T-helper 2 cell treated with Interferon-gamma antibody and Interleukin-4, amounts not matched to agents 5 μg/mL and 100 μg/mL, for 36 hours (primary cell): Measurements from ENCODE around the gene DAB2IP.
"Not testable (repeated sequence)": the region's sequence is repeated elsewhere in the genome, so short reads cannot be mapped to it uniquely, and the experiment has no call there.

ENCODE experiments used
- DNase-seq: peaks from one replicate; pipeline ENCODE4 v3.0.0; 2021; ENCODE audit warnings: low spot score
- H3K27ac Mint-ChIP-seq: one replicate; pipeline ENCODE4 v1.8.0; 2021; ENCODE audit warnings: mild to moderate bottlenecking, mixed read lengths
- H3K27me3 Mint-ChIP-seq: one replicate; pipeline ENCODE4 v1.8.0; 2021; ENCODE audit warnings: low read depth, mixed read lengths
- H3K36me3 Mint-ChIP-seq: one replicate; pipeline ENCODE4 v1.8.0; 2021; ENCODE audit warnings: low read depth, mixed read lengths
- H3K4me1 Mint-ChIP-seq: one replicate; pipeline ENCODE4 v1.8.0; 2021; ENCODE audit warnings: low read depth, mixed read lengths
- H3K4me3 Mint-ChIP-seq: one replicate; pipeline ENCODE4 v1.8.0; 2022; ENCODE audit warnings: mild to moderate bottlenecking, moderate library complexity, mixed read lengths
- H3K9me3 Mint-ChIP-seq: one replicate; pipeline ENCODE4 v1.8.0; 2021; ENCODE audit warnings: mixed read lengths

The DAB2IP gene

DNA sequence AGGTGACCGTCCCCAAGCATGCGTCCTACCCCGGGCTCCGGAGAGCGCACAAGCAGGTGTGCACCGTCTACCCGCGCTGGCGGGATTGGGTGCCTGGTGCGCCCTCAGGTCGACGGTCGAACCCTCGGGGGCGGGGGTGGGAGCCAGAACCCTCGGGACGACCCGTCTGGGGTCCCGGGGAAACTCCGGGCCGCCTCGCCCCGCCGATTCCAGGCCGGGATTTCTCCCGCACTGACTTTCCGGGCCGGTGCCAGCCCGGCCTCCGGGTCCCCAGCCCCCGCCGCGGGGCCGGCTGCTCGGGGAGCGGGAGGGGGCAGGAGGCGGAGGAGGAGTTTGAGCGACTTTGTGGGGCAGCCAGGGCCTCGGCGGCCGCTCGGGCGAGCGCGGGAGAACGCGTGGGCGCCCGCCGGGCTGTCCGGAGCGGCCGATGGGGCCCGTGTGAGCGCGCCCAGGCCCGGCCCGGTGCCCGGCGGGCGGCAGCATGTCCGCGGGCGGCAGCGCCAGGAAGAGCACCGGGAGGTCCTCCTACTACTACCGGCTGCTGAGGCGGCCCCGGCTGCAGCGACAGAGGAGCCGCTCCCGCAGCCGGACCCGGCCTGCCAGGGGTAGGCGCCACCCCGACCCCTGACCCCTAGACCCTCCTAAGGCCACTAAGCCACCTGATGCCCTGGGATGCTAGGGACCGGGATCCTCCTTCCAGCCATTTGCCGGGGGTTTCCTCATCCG is at the start of gene DAB2IP:
Gene DAB2IP, plus strand, starts transcription at position 340 of the 726 bp plus-strand sequence. Its CDS starts 142 bp downstream, at position 482.
- H3K27me3 Mint-ChIP-seq = peaks cover 55% of the 10 kb centered on the region
- H3K4me3 Mint-ChIP-seq = no peak within 1 kb of the TSS
- no peaks in the 10 kb centered on the region for H3K36me3 Mint-ChIP-seq
- no peak within 1 kb of the TSS for H3K27ac Mint-ChIP-seq
- H3K4me1 Mint-ChIP-seq = no peaks in the 10 kb centered on the region
- H3K9me3 Mint-ChIP-seq = no peaks in the 10 kb centered on the region
- DNase-seq = no peak

DNA sequence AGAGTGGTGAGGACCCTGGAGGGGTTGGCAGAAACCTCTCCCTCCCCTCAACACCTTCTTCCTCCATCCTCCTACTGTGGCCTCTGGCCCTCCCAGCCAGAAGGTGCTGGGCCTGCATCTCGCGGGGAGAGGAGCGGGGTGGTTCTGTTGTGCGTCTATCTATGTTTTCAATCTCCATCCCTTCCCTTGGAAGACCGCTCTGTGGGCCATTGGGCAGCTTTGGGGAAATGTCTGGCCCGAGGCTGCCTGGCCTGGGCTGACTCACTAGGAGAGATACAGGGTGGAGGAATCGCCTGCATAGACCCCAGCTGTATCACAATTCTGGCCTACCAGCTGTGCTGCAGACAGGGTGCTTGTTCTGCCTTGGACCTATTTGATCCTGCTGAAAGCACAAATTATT is 48.4 kb upstream of the DAB2IP start:
- H3K27me3 Mint-ChIP-seq = peaks cover 38% of the 10 kb centered on the region
- H3K9me3 Mint-ChIP-seq = no peaks in the 10 kb centered on the region
- H3K36me3 Mint-ChIP-seq = no peaks in the 10 kb centered on the region
- DNase-seq = no peak
- no peak overlapping the region for H3K4me3 Mint-ChIP-seq
- no peak overlapping the region for H3K27ac Mint-ChIP-seq
- H3K4me1 Mint-ChIP-seq = no peaks in the 10 kb centered on the region

DNA sequence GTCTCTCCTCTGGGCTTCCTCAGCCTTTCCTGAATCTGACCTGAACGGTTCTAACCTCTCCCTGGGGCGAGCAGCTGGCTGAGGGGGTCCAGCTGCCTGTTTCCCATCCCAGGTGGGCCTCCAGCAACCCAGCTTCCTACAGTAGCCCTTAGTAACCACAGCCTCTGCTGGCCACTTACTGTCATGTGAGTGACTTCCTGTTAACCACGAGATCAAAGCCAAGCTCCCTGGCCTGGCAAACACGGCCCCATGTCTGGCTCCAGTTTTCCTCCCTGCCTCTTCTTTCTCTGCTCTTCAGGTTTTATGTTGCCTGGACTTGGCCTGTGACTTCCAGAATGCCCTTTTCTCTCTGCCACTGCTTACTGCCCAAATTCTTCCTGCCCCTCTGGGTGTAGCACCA is 47.2 kb upstream of the DAB2IP start:
- no peak for DNase-seq
- peaks cover 31% of the 10 kb centered on the region for H3K27me3 Mint-ChIP-seq
- no peaks in the 10 kb centered on the region for H3K36me3 Mint-ChIP-seq
- H3K4me3 Mint-ChIP-seq = no peak overlapping the region
- no peaks in the 10 kb centered on the region for H3K9me3 Mint-ChIP-seq
- no peak overlapping the region for H3K27ac Mint-ChIP-seq
- H3K4me1 Mint-ChIP-seq = no peaks in the 10 kb centered on the region

DNA sequence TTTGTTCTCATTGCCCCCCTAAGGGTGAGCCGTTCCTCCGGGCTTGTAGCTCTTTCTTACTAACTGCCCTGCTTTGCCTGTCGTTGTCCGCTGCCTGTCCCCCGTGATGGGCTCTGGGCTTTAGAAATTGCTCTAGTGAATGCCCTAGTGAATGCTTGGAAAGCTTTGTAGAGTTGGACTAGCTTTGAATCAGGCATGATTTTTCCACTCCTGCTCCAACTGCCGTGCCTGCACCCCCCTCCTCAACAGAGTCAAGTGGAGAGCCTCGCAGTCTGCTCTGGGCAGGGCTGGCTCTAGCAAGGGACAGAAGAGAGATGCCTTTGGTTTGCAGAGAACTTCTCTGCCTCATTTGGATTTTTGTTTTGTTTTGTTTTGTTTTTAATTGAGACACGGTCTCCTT is 46.8 kb upstream of the DAB2IP start:
- no peaks in the 10 kb centered on the region for H3K4me1 Mint-ChIP-seq
- H3K27ac Mint-ChIP-seq = no peak overlapping the region
- no peak overlapping the region for H3K4me3 Mint-ChIP-seq
- no peaks in the 10 kb centered on the region for H3K9me3 Mint-ChIP-seq
- peaks cover 31% of the 10 kb centered on the region for H3K27me3 Mint-ChIP-seq
- H3K36me3 Mint-ChIP-seq = no peaks in the 10 kb centered on the region
- no peak for DNase-seq

DNA sequence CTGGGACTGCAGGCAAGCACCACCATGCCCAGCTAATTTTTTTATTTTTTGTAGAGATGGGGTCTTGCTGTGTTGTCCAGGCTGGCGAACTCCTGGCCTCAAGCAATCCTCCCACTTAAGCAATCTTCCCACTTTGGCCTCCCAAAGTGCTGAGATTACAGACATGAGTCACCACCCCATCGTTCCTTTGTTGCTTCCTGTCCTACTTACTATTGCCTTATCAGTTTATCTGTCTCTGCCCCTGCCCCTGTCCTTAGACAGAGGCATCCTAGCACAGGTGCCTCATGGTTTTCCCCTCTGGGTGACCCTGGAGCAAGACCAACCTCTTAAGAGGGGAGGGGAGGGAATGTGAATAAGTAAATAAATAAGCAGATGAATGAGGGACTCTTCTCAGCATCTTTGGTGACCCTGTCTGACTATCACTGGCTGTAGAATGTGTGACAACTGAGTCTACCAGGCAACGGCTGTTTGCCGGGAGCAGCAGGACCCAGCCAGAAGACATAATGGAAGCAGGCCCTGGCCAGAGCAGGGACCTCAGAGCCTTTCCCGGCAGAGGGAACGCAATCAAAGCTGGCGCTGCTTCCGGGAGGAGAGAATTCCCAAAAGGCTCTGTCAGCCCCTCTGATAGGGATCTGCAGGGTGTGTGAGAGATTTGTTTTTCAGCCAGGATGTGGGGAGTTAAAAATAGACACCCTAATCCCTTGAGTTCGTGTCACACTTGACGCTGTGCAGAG is 43.8 kb upstream of the DAB2IP start:
- H3K27me3 Mint-ChIP-seq = peaks cover 19% of the 10 kb centered on the region
- DNase-seq = no peak
- H3K36me3 Mint-ChIP-seq = no peaks in the 10 kb centered on the region
- H3K4me1 Mint-ChIP-seq = peaks cover 3% of the 10 kb centered on the region
- H3K4me3 Mint-ChIP-seq = no peak overlapping the region
- no peaks in the 10 kb centered on the region for H3K9me3 Mint-ChIP-seq
- no peak overlapping the region for H3K27ac Mint-ChIP-seq

DNA sequence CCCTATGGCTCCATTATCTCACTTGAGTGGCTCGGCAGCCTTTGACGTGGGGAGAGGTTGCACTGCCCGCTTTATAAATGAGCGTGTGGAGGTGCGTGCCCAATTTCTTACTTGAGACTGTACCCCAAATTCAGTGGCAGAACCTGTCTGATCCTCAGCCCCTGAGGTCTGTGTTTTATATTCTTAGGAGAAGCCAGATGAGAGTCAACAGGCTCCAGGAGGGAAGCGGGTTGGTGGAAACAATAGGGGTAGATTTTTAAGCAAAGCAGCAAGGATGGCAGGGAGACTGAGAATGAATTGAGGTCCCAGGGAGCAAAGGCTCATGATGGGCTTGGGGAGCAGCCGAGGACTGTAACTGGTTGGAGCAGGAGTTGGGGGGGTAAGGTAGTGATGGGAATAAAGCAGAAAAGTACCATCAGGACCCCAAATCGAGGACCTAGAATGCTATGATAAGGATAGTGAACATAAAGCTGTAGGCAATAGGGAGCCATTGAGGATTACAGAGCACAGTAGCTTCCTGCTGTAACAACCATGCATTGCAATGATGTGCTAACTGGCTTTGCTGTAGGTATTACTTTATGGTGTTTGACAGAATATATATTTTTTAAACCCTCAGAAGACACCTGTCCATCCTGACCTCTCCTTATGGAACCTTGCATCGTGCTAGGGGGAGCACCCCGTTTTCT is 43.1 kb upstream of the DAB2IP start:
- no peaks in the 10 kb centered on the region for H3K9me3 Mint-ChIP-seq

DNA sequence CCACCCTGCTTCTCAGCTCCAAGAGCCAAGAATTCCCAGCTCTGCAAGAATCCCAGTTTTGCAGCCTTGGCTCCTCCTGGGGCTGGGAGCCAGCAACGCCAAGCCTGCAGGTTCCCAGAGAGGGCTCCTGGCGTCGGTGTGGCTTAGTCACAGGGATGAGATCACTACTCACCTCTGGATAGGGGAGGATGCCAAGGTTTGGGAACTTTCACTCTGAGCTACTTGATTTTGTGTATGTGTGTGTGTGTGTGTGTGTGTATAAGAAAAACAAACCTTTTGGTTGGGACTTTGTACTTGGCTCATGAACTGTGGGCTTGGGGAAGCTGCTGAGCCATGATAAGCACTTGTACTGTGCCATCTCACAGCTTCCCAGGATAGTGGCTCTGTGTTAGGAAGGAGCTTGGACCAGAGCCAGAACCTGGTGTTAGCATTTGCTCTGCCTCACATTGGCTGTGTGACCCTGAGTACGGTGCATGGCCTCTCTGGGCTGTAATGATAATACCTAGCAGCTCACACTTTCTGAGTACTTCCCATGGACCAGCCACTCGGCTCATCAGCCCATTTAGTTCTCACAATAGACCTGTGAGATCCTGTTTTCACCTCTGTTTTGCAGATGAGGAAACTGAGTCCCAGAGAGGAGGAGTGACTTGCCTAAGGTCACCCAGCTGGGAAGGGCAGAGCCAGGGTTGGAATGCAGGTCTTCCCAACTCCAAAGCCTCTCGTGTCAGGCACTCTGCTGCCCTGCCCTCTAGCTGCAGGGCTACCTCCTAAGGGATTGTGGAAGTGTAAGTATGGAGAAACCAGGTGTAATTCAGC is 41.4 kb upstream of the DAB2IP start:
- H3K27ac Mint-ChIP-seq = no peak overlapping the region
- peaks cover 23% of the 10 kb centered on the region for H3K27me3 Mint-ChIP-seq
- peaks cover 9% of the 10 kb centered on the region for H3K4me1 Mint-ChIP-seq
- no peaks in the 10 kb centered on the region for H3K36me3 Mint-ChIP-seq
- no peak for DNase-seq
- no peaks in the 10 kb centered on the region for H3K9me3 Mint-ChIP-seq
- H3K4me3 Mint-ChIP-seq = no peak overlapping the region

More for the DNA sequence above, 43.1 kb upstream of the DAB2IP start:
- Mint-ChIP-seq H3K4me1 (peaks cover 6% of the 10 kb centered on the region), H3K36me3 (no peaks in the 10 kb centered on the region), H3K27ac (no peak overlapping the region), H3K4me3 (no peak overlapping the region), H3K27me3 (peaks cover 23% of the 10 kb centered on the region)
- DNase-seq = no peak

DNA sequence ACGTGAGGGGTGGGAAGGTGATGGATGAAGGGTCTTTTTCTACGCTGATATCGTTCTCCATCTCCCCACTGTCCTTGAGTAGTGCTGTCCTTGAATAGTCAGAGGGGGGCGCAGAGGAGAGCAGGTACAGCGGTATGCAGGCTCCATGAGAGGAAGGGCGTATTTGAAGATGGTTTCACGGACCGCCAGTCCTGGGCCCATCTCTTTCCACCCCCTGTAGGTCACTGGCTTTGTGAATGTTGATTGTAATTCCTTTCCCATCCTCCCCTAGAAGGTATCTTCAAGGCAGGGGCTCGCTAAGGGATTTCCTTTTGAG is 40.8 kb upstream of the DAB2IP start:
- no peaks in the 10 kb centered on the region for H3K36me3 Mint-ChIP-seq
- no peak overlapping the region for H3K4me3 Mint-ChIP-seq
- H3K27me3 Mint-ChIP-seq = peaks cover 28% of the 10 kb centered on the region
- H3K9me3 Mint-ChIP-seq = no peaks in the 10 kb centered on the region
- peaks cover 9% of the 10 kb centered on the region for H3K4me1 Mint-ChIP-seq
- no peak for DNase-seq
- no peak overlapping the region for H3K27ac Mint-ChIP-seq

DNA sequence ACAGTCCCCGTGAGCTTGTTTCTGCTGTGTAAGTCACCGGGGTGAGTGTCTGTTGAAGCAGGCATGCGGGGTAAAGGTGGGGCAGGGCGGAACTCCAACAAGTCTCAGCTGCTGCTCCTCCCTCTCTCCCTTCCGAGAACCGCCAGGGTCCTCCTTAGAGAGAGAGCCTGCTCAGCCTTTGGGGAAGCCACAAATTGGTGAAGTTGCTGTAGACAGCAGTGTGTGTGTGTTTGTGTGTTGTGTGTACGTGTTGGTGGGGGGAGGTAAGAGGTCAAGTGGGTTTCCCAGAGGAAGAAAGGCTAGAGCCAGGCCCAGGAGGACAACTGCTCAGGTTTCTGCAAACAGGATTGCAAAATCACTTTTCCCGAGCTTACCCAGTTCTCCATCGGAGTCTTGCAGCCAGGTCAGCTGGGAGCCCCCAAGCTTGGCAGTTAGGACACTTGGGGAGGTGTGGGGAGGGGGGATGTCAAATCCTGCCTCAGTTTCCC is 38.9 kb upstream of the DAB2IP start:
- Mint-ChIP-seq H3K4me3 (no peak overlapping the region), H3K27ac (no peak overlapping the region), H3K4me1 (peaks cover 9% of the 10 kb centered on the region), H3K27me3 (peaks cover 29% of the 10 kb centered on the region), H3K36me3 (no peaks in the 10 kb centered on the region), H3K9me3 (no peaks in the 10 kb centered on the region)
- no peak for DNase-seq

DNA sequence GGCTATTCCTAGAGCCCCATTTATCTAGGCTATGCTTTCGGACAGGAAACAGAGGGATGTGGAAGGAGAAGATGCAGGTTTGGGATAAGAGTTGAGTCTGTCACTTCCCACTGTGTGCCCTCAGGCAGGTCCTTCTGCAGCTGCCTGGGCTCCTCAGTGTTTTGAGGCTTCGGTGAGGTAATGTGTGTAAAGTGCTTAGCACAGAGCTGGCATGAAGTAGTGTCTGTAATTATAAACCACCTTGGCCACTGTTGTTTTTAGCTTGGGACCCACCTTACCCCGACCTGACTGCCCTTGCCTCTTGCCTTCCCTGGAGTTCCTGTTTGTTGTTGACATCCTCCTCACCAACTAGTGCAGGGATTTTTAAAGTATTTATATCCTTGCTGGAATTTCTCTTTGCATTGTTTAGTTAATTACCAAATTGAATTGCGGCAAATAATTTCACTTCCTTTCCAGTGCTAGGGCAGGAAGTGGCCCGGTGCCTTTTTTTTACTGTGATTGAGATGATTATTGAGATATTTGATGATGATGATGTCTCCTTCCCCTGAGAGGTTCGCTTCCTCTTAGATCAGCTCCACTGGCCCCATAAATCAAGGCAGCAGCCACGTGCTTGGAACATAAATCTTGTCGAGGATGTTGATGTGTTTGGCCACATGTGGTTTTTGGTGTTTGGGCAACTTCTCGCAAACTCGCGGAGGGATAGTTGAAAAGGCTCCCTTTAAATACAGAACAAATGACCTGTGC is 38.3 kb upstream of the DAB2IP start:
- Mint-ChIP-seq H3K36me3 (no peaks in the 10 kb centered on the region), H3K9me3 (no peaks in the 10 kb centered on the region), H3K4me1 (peaks cover 9% of the 10 kb centered on the region), H3K27ac (no peak overlapping the region), H3K4me3 (no peak overlapping the region), H3K27me3 (peaks cover 28% of the 10 kb centered on the region)
- no peak for DNase-seq

DNA sequence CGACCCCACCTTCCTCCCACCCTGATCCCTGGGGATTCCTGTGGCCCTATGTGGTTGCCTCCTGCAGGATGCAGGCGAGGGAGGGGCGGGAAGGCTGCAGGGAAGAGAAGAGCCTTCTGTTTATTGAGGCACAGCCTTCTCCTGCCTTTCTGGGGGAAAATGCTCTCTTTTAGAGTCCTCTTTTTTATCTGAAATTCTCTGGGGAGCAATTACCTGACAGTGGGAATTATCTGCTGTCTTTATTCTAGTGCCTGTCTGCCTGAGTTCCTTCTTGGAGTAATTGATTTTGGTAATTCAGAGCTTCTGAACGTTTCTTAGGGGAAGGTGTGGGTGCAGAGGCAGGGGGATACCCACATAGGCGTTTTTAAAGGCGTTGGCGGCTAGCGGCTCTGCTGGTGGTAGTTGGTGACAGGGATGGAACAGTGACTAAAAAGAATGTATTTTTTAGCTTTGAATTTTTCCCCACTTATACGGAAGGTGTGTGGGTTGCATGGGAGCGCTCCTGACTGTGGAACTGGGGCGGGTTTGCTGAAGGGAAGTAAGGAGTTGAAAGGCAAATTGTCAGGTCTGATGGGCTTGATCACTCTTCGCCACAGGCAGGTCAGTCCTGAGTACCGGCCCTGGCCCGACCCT is 35.2 kb upstream of the DAB2IP start:
- Mint-ChIP-seq H3K4me1 (peaks cover 9% of the 10 kb centered on the region), H3K36me3 (no peaks in the 10 kb centered on the region), H3K27ac (no peak overlapping the region), H3K27me3 (peaks cover 27% of the 10 kb centered on the region), H3K4me3 (no peak overlapping the region), H3K9me3 (no peaks in the 10 kb centered on the region)
- DNase-seq = no peak

DNA sequence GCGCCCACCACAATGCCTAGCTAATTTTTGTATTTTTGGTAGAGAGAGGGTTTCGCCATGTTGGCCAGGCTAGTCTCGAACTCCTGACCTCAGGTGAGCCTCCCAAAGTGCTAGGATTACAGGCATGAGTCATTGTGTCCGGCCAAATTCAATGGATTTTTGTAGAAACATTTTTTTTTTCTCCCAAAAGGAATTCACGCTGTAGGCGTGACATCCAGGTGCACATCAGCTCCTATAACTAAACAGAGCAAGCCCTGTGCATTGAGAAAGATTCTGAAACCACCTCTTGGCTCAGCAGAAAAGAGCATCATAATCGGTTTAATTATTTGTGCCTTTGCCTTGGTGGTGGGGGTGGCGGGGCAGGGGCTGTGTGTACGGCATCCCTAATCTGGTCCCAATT is 32.9 kb upstream of the DAB2IP start:
- H3K36me3 Mint-ChIP-seq = no peaks in the 10 kb centered on the region
- no peak for DNase-seq
- no peak overlapping the region for H3K4me3 Mint-ChIP-seq
- H3K4me1 Mint-ChIP-seq = peaks cover under 1% of the 10 kb centered on the region
- H3K9me3 Mint-ChIP-seq = no peaks in the 10 kb centered on the region
- H3K27me3 Mint-ChIP-seq = peaks cover 14% of the 10 kb centered on the region
- H3K27ac Mint-ChIP-seq = no peak overlapping the region

DNA sequence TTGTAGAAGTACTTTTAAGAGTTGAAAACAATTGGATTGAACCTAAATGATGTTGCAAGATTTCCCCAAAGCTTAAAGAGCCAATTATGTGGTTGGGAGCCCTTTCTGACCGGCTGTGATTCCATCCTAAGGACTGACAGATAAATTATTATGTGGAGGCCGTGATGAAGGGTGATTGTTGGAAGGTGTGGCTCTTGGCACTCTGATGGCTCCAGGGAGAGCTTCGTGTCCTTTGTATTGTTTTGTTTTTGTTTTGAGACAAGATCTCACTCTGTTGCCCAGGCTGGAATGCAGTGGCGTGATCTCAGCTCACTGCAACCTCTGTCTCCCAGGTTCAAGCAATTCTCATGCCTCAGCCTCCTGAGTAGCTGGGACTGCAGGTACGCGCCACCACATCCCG is 32.5 kb upstream of the DAB2IP start:
- H3K27me3 Mint-ChIP-seq, H3K4me1 Mint-ChIP-seq, H3K9me3 Mint-ChIP-seq, H3K36me3 Mint-ChIP-seq, H3K27ac Mint-ChIP-seq, DNase-seq, H3K4me3 Mint-ChIP-seq: not testable (repeated sequence)
